Panc1 (cell line): Measurements from ENCODE around the gene MPPED1. TPM values are rescaled to one million over a fixed set of nuclear protein-coding genes. Genes with fewer than 3 reads are reported as not detected.

ENCODE experiments used
- ATAC-seq: fragments of 200-7000 bp; cut with Tn5 transposase; 2 replicates; pipeline ENCODE4 v1.9.1; 2020; ENCODE audit warnings: mild to moderate bottlenecking, moderate library complexity
- BruUV-seq: library from RNA; stranded (reverse); fragments of 400-500 nt; replicated peaks from 2 replicates; lab custom pipeline; 2021; lab: Mats Ljungman, UMichigan
- CTCF ChIA-PET: fragments of 300-600 bp; sonication (Branson Sonifier 250); formaldehyde crosslinking; loops from one replicate; lab custom pipeline; 2022; ENCODE audit warnings: antibody characterized with exemption; lab: Charles Lee
- POLR2A ChIA-PET: fragments of 300-600 bp; sonication (Branson Sonifier 250); formaldehyde crosslinking; loops from one replicate; lab custom pipeline; 2022; ENCODE audit warnings: antibody characterized with exemption; lab: Charles Lee
- DNase-seq: peaks from one replicate; pipeline ENCODE4 v3.0.0-alpha.2; 2010; ENCODE audit warnings: low read depth, low spot score
- H3K27ac ChIP-seq: 2 replicates; pipeline ENCODE4 v1.5.1; 2011; ENCODE audit warnings: mild to moderate bottlenecking, low read length, inconsistent platforms
- H3K27me3 ChIP-seq: fragments of 200-500 bp; sonication (Bioruptor generic); 2 replicates; pipeline ENCODE4 v1.6.0; 2014; ENCODE audit warnings: low read length, inconsistent platforms; ENCODE audit not compliant: control insufficient read depth, insufficient read depth
- H3K36me3 ChIP-seq: fragments of 200-500 bp; sonication (Bioruptor generic); 2 replicates; pipeline ENCODE4 v1.5.1; 2014; ENCODE audit warnings: inconsistent platforms, mild to moderate bottlenecking, low read length, moderate library complexity; ENCODE audit not compliant: control insufficient read depth, insufficient read depth
- H3K4me1 ChIP-seq: 2 replicates; pipeline ENCODE4 v1.5.1; 2011; ENCODE audit warnings: inconsistent platforms, mild to moderate bottlenecking, low read length, moderate library complexity; ENCODE audit not compliant: control insufficient read depth, insufficient read depth
- H3K4me3 ChIP-seq, 2 experiments: 2 replicates each; pipeline ENCODE4 v1.5.1; 2011 to 2012; ENCODE audit warnings: low read depth in 2 of 2, low read length in 2 of 2, mild to moderate bottlenecking in 2 of 2, inconsistent platforms in 1 of 2, moderate library complexity in 1 of 2
- H3K9me3 ChIP-seq: fragments of 200-500 bp; sonication (Bioruptor generic); 2 replicates; pipeline ENCODE4 v1.5.1; 2014; ENCODE audit warnings: low read depth, mild to moderate bottlenecking, inconsistent platforms, low read length, moderate library complexity; ENCODE audit not compliant: control insufficient read depth, insufficient read depth
- POLR2AphosphoS5 ChIP-seq: IDR thresholded peaks from 2 replicates; pipeline ENCODE4 v1.6.1; 2012; ENCODE audit warnings: mild to moderate bottlenecking, low read depth, low read length, moderate library complexity
- REST ChIP-seq, 2 experiments: IDR thresholded peaks; 2 replicates each; pipeline ENCODE4 v1.6.1; 2011 to 2012; ENCODE audit warnings: low read depth in 2 of 2, control low read depth in 1 of 2, low read length in 1 of 2, mild to moderate bottlenecking in 1 of 2, moderate library complexity in 1 of 2; ENCODE audit not compliant: insufficient read depth in 1 of 2
- SIN3A ChIP-seq: IDR thresholded peaks from 2 replicates; pipeline ENCODE4 v1.6.1; 2012; ENCODE audit warnings: low read depth, mild to moderate bottlenecking, low read length, moderate library complexity, borderline replicate concordance; ENCODE audit not compliant: insufficient read depth
- TCF7L2 ChIP-seq: IDR thresholded peaks from 2 replicates; pipeline ENCODE4 v1.6.1; 2011; ENCODE audit warnings: mild to moderate bottlenecking, low read depth, low read length, inconsistent platforms
- in situ Hi-C: cut with HindIII; loops from 2 replicates; pipeline ENCODE4 v1.10.0; 2016; ENCODE audit warnings: low sequenced_read_pairs, low pct_unique_long_range_greater_than_20kb
- intact Hi-C: fragments of 100-400 bp; cut with micrococcal nuclease; formaldehyde crosslinking; loops from one replicate; pipeline ENCODE4 v1.10.0; 2022; ENCODE audit not compliant: unreplicated experiment
- total RNA-seq: library from RNA; stranded (reverse); gene quantifications from one replicate; pipeline ENCODE4 v1.2.1, GENCODE V29; 2021; ENCODE audit not compliant: unreplicated experiment
- TF ChIP-seq, protein P1 (sequence below): fragments of 450-650 bp; IDR thresholded peaks from 2 replicates; pipeline ENCODE4 v1.5.1; 2017; ENCODE audit warnings: mild to moderate bottlenecking

The MPPED1 gene
- total RNA-seq, 1 experiment from 2014 or later, result not detected

GRCh38 chr22:43451371-43452050, 39.7 kb downstream of the MPPED1 start:
- ChIA-PET POLR2A (no interaction called here), CTCF (interaction anchor here (0.7 kb wide), 1 partner anchor 191 kb away, joined by 4 read pairs; no protein-coding TSS in a partner anchor)
- H3K27me3 ChIP-seq, result no peaks in the 10 kb centered on the region
- intact Hi-C loops, result no loop called here
- no peak for ATAC-seq
- no peak for DNase-seq
- no peak for TF ChIP-seq POLR2AphosphoS5
- TF ChIP-seq, protein P1, sequence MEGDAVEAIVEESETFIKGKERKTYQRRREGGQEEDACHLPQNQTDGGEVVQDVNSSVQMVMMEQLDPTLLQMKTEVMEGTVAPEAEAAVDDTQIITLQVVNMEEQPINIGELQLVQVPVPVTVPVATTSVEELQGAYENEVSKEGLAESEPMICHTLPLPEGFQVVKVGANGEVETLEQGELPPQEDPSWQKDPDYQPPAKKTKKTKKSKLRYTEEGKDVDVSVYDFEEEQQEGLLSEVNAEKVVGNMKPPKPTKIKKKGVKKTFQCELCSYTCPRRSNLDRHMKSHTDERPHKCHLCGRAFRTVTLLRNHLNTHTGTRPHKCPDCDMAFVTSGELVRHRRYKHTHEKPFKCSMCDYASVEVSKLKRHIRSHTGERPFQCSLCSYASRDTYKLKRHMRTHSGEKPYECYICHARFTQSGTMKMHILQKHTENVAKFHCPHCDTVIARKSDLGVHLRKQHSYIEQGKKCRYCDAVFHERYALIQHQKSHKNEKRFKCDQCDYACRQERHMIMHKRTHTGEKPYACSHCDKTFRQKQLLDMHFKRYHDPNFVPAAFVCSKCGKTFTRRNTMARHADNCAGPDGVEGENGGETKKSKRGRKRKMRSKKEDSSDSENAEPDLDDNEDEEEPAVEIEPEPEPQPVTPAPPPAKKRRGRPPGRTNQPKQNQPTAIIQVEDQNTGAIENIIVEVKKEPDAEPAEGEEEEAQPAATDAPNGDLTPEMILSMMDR, result no peak
- no peak for TF ChIP-seq REST (IDR thresholded peaks at IDR 0.05; ENCODE audit: insufficient read depth in 1 of 2, low read depth in 2 of 2, low read length in 1 of 2)
- TF ChIP-seq TCF7L2, result no peak
- no peaks in the 10 kb centered on the region for H3K9me3 ChIP-seq
- H3K4me1 ChIP-seq, result no peaks in the 10 kb centered on the region; the same call in 1 of the 2 replicates
- in situ Hi-C loops, result no loop called here
- no peaks in the 10 kb centered on the region for H3K36me3 ChIP-seq
- H3K4me3 ChIP-seq, result no peak overlapping the region
- no TSS peak for BruUV-seq
- no peak overlapping the region for H3K27ac ChIP-seq

- POLR2A ChIA-PET, result no interaction called here
- Histone ChIP-seq H3K4me3 (no peak overlapping the region), H3K4me1 (no peaks in the 10 kb centered on the region), H3K27me3 (peaks cover 4% of the 10 kb centered on the region; the same call in 1 of the 2 replicates), H3K27ac (no peak overlapping the region), H3K9me3 (no peaks in the 10 kb centered on the region), H3K36me3 (no peaks in the 10 kb centered on the region)
- no TSS peak for BruUV-seq
- in situ Hi-C loops (no loop called here), intact Hi-C loops (no loop called here)
- DNase-seq (no peak), ATAC-seq (no peak)
- TF ChIP-seq POLR2AphosphoS5, result no peak
- no peak for TF ChIP-seq TCF7L2
- no peak for TF ChIP-seq REST (IDR thresholded peaks at IDR 0.05; ENCODE audit: insufficient read depth in 1 of 2, low read depth in 2 of 2, low read length in 1 of 2)
- TF ChIP-seq SIN3A, result no peak
- TF ChIP-seq, protein P1, result no peak
- CTCF ChIA-PET, result no interaction called here
Measured at GRCh38 chr22:43455846-43456245, 44.0 kb downstream of the MPPED1 start.
